Type B pancreatic cell (in vitro differentiated cells): ENCODE data around the gene BTBD16. TPM values are rescaled to one million over a fixed set of nuclear protein-coding genes. Genes with fewer than 3 reads are reported as not detected.

ENCODE experiments used
- DNase-seq: peaks from one replicate; pipeline ENCODE4 v3.0.0; 2021; ENCODE audit warnings: mixed read lengths; ENCODE audit not compliant: unreplicated experiment; ENCODE audit errors: extremely low spot score
- H3K27ac Mint-ChIP-seq: 2 replicates; pipeline ENCODE4 v1.8.0; 2021; ENCODE audit warnings: mild to moderate bottlenecking, mixed read lengths
- H3K27me3 Mint-ChIP-seq: 2 replicates; pipeline ENCODE4 v1.8.0; 2021; ENCODE audit warnings: mixed read lengths
- H3K36me3 Mint-ChIP-seq: 2 replicates; pipeline ENCODE4 v1.8.0; 2021; ENCODE audit warnings: mixed read lengths
- H3K4me1 Mint-ChIP-seq: one replicate; pipeline ENCODE4 v1.8.0; 2021; ENCODE audit warnings: mixed read lengths; ENCODE audit not compliant: unreplicated experiment
- H3K4me3 Mint-ChIP-seq: 2 replicates; pipeline ENCODE4 v1.8.0; 2021; ENCODE audit warnings: mild to moderate bottlenecking, mixed read lengths
- H3K9me3 Mint-ChIP-seq: 2 replicates; pipeline ENCODE4 v1.8.0; 2021; ENCODE audit warnings: mixed read lengths
- total RNA-seq: library from RNA; stranded (reverse); gene quantifications from 2 replicates; pipeline ENCODE4 v1.2.1, GENCODE V29; 2021; ENCODE audit warnings: low replicate concordance
- TF ChIP-seq, protein P1 (sequence below): fragments of 200-600 bp; sonication (generic); conservative IDR thresholded peaks from 2 replicates; pipeline ENCODE4 v1.5.0; 2021; ENCODE audit warnings: antibody characterized with exemption, mild to moderate bottlenecking

The BTBD16 gene
- total RNA-seq, 1 donor from 2014 or later = 0.46 TPM

GRCh38 chr10:122279725-122280141 is 8.6 kb downstream of the BTBD16 start:
- Mint-ChIP-seq H3K9me3 (no peaks in the 10 kb centered on the region), H3K4me3 (no peak overlapping the region), H3K4me1 (peaks cover 6% of the 10 kb centered on the region), H3K27ac (no peak overlapping the region), H3K36me3 (no peaks in the 10 kb centered on the region), H3K27me3 (peaks cover 3% of the 10 kb centered on the region)
- DNase-seq = no peak
- TF ChIP-seq, protein P1, sequence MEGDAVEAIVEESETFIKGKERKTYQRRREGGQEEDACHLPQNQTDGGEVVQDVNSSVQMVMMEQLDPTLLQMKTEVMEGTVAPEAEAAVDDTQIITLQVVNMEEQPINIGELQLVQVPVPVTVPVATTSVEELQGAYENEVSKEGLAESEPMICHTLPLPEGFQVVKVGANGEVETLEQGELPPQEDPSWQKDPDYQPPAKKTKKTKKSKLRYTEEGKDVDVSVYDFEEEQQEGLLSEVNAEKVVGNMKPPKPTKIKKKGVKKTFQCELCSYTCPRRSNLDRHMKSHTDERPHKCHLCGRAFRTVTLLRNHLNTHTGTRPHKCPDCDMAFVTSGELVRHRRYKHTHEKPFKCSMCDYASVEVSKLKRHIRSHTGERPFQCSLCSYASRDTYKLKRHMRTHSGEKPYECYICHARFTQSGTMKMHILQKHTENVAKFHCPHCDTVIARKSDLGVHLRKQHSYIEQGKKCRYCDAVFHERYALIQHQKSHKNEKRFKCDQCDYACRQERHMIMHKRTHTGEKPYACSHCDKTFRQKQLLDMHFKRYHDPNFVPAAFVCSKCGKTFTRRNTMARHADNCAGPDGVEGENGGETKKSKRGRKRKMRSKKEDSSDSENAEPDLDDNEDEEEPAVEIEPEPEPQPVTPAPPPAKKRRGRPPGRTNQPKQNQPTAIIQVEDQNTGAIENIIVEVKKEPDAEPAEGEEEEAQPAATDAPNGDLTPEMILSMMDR = peak; percentile 76

DNA sequence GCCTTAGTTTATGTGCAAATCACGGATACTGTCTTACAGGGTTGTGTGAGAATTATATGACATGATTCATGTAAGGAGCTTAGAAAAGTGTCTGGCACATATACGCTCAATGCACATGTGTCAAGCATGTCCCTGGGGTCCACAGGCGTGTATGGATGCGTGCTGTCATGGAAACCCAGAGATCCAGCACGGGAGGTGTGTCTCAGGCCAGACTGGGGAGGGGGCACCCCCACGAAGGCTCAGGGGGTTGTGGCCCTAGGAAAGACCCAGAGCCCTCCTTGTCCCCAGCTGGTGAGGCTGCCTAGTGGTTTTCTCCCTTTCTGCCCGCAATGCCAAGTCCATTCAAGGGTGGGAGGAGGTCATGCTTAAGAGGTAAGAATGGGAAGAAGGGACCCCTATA is 9.1 kb downstream of the BTBD16 start:
- TF ChIP-seq, protein P1 = no peak
- Mint-ChIP-seq H3K36me3 (no peaks in the 10 kb centered on the region), H3K4me3 (no peak overlapping the region), H3K4me1 (peaks cover 6% of the 10 kb centered on the region), H3K9me3 (no peaks in the 10 kb centered on the region), H3K27me3 (peaks cover 3% of the 10 kb centered on the region), H3K27ac (no peak overlapping the region)
- no peak for DNase-seq

DNA sequence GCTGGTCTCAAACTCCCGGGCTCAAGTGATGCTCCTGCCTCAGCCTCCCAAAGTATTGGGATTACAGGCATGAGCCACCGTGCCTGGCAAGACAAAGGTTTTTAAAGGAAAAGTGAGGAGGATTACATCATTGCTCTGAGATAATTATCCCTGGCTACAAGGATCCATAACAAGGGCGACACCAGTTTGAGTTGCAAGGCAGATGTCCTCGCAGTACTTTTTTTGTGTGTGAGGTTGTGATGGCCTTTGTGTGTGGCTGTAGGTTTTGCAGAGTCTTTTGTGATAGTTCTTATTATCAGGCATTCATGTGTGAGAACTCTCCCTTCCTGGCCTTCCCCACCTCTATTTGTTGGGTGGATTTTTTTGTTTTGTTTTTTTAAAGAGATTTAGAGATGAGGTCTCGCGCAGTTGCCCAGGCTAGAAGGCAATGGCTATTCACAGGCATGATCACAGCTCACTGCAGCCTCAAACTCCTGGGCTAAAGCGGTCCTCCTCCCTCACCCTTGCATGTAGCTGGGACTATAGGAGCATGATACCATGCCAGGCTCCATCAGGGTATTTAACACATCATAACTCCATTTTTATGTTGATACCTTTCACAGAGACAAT is 10.0 kb downstream of the BTBD16 start:
- Mint-ChIP-seq H3K9me3 (no peaks in the 10 kb centered on the region), H3K4me3 (no peak overlapping the region), H3K4me1 (peaks cover 6% of the 10 kb centered on the region), H3K27ac (no peak overlapping the region), H3K27me3 (peaks cover 3% of the 10 kb centered on the region), H3K36me3 (no peaks in the 10 kb centered on the region)
- no peak for DNase-seq
- TF ChIP-seq, protein P1 = no peak

DNA sequence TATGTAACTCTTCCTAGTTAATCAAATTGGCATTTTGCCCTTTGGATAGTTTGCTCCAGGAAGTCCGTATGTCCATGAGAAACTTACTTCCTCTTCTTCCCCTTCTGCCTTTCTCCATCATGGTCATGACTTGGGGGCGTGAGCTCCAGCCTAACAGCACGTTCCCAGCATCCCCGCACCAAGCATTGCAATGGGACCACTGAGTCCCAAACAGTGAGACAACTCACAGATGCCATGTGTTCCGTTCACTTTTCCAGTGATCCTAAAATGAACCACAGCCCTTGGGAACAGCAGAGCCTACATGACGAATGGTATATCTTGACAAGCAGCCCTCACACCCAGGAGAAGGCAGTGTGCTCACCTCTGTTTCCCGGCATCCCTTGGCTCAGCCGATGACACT is 10.7 kb downstream of the BTBD16 start:
- Mint-ChIP-seq H3K4me1 (peaks cover 6% of the 10 kb centered on the region), H3K27ac (no peak overlapping the region), H3K27me3 (peaks cover 3% of the 10 kb centered on the region), H3K9me3 (no peaks in the 10 kb centered on the region), H3K36me3 (no peaks in the 10 kb centered on the region), H3K4me3 (no peak overlapping the region)
- TF ChIP-seq, protein P1 = no peak
- DNase-seq = no peak

DNA sequence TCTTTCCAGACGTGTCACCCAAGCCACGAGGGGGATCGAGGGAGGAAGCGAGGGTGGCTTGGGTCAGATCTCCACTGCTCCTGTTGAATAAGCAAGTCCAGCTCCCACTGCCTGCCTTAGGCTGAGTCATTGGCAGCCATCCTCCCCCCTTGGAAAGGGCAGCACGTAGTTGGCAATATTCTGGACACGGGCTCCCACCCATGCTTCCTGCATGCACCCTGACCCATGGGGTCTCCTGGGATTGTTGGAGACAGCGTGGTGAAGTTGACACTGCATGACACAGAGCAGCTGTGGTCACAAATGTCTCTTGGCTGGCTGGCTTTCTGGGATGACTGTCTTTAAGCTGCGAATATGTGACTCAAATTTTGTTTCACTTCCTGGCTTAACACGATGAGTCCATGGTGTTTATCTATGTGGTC is 11.2 kb downstream of the BTBD16 start:
- Mint-ChIP-seq H3K9me3 (no peaks in the 10 kb centered on the region), H3K27ac (no peak overlapping the region), H3K27me3 (peaks cover 3% of the 10 kb centered on the region), H3K4me1 (peaks cover 9% of the 10 kb centered on the region), H3K36me3 (no peaks in the 10 kb centered on the region), H3K4me3 (no peak overlapping the region)
- TF ChIP-seq, protein P1 = no peak
- DNase-seq = peak; percentile 18
